AG04450 (cell line): ENCODE results near the gene SYNGR2. TPM values are rescaled to one million over a fixed set of nuclear protein-coding genes. Genes with fewer than 3 reads are reported as not detected.

Experiments used
- CTCF ChIA-PET: fragments of 300-600, 350-600 bp; formaldehyde crosslinking; extraction: SDS; loops from one replicate; lab custom pipeline; 2022; ENCODE audit warnings: antibody characterized with exemption, inconsistent platforms; lab: Charles Lee
- POLR2A ChIA-PET: fragments of 350-600 bp; formaldehyde crosslinking; extraction: SDS; loops from one replicate; lab custom pipeline; 2021; ENCODE audit warnings: antibody characterized with exemption, inconsistent platforms; lab: Yijun Ruan, JAX
- DNase-seq: peaks from one replicate; pipeline ENCODE4 v3.0.0-alpha.2; 2011; ENCODE audit warnings: low read depth, low spot score
- H3K27ac ChIP-seq: one replicate; pipeline ENCODE4 v1.5.1; 2012; ENCODE audit warnings: low read depth, low read length, control low read depth
- H3K27me3 ChIP-seq: one replicate; pipeline ENCODE4 v1.6.0; 2012; ENCODE audit warnings: low read length; ENCODE audit not compliant: control insufficient read depth, insufficient read depth
- H3K4me3 ChIP-seq: 2 replicates; pipeline ENCODE4 v1.5.1; 2011; ENCODE audit warnings: mild to moderate bottlenecking, low read depth, low read length, control low read depth
- H3K9me3 ChIP-seq: 2 replicates; pipeline ENCODE4 v1.5.1; 2012; ENCODE audit warnings: low read length; ENCODE audit not compliant: control insufficient read depth, insufficient read depth
- polyA plus RNA-seq: library from polyadenylated mRNA; depleted of rRNA; stranded (reverse); fragments of >200 nt; gene quantifications from 2 replicates; pipeline ENCODE4 v1.2.3, GENCODE V29; 2011; rRNA removed
- small RNA-seq: library from RNA; depleted of rRNA; stranded (forward); fragments of <200 nt; gene quantifications from one replicate; pipeline ENCODE3, GENCODE V24; 2012; ENCODE audit warnings: low read depth; ENCODE audit not compliant: insufficient read length
- TF ChIP-seq, protein P1 (sequence below): IDR thresholded peaks from 2 replicates; pipeline ENCODE4 v1.5.1; 2011; ENCODE audit warnings: low read depth, low read length, control low read depth, inconsistent platforms

Gene SYNGR2
- polyA plus RNA-seq, 1 experiment = 26.7 TPM

DNA sequence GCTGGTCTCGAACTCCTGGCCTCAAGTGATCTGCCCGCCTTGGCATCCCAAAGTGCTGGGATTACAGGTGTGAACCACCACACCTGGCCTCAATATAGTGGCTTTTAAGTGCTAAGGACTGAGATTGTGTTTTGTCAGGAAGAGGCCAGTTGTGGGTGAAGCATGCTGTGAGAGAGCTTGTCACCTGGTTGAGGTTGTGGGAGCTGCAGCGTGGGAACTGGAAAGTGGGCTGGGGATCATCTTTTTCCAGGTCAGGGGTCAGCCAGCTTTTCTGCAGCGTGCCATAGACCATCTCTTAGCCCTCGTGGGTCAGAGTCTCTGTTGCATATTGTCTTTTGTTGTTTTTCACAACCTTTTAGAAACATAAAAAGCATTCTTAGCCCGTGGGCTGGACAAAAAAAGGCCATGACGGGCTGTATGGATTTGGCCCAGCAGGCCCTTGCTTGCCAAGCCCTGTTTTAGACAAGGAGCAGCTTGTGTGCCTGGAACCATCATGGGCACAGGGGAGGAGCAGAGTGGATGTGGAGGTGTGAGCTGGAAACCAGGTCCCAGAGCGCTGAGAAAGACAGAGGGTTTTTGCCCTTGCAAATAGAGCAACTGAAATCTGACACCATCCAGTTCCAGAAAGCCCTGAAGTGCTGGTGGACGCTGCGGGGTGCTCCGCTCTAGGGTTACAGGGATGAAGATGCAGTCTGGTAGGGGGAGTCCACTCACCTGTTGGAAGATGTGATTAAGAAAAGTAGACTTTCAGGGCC, 51.2 kb downstream of the SYNGR2 start:
- Histone ChIP-seq H3K4me3 (no peak overlapping the region), H3K9me3 (no peaks in the 10 kb centered on the region), H3K27ac (no peak overlapping the region), H3K27me3 (no peaks in the 10 kb centered on the region)
- no peak for DNase-seq
- TF ChIP-seq, protein P1, sequence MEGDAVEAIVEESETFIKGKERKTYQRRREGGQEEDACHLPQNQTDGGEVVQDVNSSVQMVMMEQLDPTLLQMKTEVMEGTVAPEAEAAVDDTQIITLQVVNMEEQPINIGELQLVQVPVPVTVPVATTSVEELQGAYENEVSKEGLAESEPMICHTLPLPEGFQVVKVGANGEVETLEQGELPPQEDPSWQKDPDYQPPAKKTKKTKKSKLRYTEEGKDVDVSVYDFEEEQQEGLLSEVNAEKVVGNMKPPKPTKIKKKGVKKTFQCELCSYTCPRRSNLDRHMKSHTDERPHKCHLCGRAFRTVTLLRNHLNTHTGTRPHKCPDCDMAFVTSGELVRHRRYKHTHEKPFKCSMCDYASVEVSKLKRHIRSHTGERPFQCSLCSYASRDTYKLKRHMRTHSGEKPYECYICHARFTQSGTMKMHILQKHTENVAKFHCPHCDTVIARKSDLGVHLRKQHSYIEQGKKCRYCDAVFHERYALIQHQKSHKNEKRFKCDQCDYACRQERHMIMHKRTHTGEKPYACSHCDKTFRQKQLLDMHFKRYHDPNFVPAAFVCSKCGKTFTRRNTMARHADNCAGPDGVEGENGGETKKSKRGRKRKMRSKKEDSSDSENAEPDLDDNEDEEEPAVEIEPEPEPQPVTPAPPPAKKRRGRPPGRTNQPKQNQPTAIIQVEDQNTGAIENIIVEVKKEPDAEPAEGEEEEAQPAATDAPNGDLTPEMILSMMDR = no peak
- POLR2A ChIA-PET = no interaction called here
- CTCF ChIA-PET = interaction anchor here (1.2 kb wide), 1 partner anchor 33 kb away, joined by 3 read pairs; no protein-coding TSS in a partner anchor

Small RNAs within 50 kb of the gene (small RNA-seq; reads per million reads assigned to genes)
- gene AC087645.1 = not detected

Other genes starting within 250 kb of the SYNGR2 start
- gene TNRC6C, start 209.9 kb upstream of the SYNGR2 start, polyA plus RNA-seq = 1.2 and 2.2 TPM in 2 replicates
- gene TMC6, start 39.8 kb upstream of the SYNGR2 start, polyA plus RNA-seq = 0.51 and 0.53 TPM in 2 replicates
- gene TMC8, start 37.8 kb upstream of the SYNGR2 start, polyA plus RNA-seq = not detected in 2 replicates
- gene C17orf99, start 22.2 kb upstream of the SYNGR2 start, polyA plus RNA-seq = not detected in 2 replicates
- 27.1 and 31.4 TPM in 2 replicates for gene TK1, start 18.5 kb downstream of the SYNGR2 start, polyA plus RNA-seq
- gene AFMID, start 18.8 kb downstream of the SYNGR2 start, polyA plus RNA-seq = 26.2 and 30.2 TPM in 2 replicates
- 11.6 and 15.3 TPM in 2 replicates for gene BIRC5, start 45.7 kb downstream of the SYNGR2 start, polyA plus RNA-seq
- gene TMEM235, start 63.0 kb downstream of the SYNGR2 start, polyA plus RNA-seq = not detected in 2 replicates
- 15.3 and 21.0 TPM in 2 replicates for gene SOCS3, start 191.5 kb downstream of the SYNGR2 start, polyA plus RNA-seq
- gene PGS1, start 210.1 kb downstream of the SYNGR2 start, polyA plus RNA-seq = 31.0 and 31.7 TPM in 2 replicates